ENCODE results near the gene PTK6.
"Not testable (repeated sequence)": the region's sequence is repeated elsewhere in the genome, so short reads cannot be mapped to it uniquely, and the experiment has no call there.

Gene PTK6

DNA sequence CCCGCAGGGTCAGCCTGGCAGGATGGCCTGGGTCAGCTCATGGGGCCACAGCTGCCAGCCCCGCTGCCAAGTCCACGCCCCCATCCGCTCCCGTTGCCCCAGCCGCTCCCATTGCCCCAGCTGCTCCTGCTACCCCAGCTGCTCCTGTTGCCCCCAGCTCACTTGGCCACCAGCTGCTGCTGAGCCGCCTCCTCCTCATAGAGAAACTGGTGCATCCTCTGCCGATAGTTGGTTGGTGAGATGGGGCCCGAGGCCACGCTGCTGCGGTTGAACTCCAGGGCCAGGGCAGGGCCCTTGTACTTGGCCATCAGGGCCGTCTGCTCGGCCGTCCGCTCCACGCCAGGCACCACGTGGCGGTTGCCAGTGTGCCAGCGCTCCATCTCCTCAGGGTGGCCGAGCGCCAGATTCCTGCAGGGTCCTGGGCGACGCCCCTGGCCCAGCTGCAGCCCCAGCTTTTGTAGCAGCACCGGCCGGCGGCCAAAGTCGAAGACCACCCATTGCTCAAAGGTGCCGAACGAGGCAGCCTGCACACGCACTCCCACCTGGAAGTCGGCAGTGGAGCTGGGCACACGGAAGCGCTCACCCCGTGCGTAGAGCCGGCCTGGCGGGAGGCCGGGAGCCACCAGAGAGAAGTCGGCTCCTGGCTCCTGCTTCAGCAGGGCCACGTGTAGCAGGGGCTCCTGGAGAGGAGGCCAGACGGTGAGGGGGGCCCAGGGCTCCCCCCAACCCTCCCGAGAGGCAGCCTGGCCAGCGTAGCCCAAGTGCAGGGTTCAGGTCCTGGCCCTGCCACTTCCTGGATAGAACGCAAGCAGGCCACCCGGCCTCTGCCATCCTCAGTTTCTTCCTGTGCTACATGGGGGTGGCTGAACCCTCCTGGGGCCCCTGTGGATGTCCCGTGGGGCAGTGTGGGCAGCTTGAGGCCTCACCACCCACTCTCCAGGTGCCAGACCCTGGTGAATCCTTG lies 32.1 kb upstream of the PTK6 start:
- no peak for DNase-seq (ENCODE audit: low read depth, low spot score)

DNA sequence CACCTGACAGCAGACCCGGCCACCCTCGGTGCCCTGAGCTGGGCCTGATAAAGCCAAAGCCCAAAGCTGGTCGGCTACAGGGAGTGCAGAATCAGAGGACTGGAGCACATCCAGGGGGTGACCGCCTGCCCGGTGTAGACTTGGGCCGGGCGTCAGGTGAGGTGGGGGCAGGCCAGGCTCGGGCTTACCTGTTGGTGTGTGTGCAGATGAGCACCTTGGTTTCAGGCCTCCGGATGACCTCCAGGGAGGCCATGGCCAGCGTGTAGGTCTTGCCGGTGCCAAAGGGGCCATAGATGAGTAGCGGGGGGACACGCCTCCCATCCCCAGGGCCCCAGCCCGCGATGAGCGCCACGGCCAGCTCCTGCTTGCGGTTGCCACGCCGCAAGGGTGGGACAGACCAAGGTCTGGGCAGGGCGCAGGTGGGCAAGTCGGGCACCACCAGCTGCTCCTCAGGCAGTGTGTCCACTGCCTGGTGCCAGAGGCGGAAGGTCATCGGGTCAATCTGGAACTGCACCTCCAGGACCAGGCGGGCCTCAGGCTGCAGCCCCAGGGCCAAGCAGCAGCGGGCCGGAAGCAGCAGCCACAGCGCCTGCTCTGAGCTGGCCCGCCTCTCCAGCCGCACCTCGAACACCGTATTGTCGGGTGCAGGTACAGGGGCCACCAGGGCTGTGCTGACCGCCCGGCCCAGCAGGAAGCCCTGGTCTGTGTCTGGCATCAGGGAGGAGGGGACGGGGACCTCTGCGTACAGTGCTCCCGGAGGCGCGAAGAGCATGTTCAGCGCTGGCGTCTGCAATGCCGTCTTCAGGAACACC lies 31.2 kb upstream of the PTK6 start:
- DNase-seq (ENCODE audit: low read depth, low spot score): no peak

- DNase-seq (ENCODE audit: low read depth, low spot score): no peak
Measured at GRCh38 chr20:63567386-63568169, 30.4 kb upstream of the PTK6 start.

DNA sequence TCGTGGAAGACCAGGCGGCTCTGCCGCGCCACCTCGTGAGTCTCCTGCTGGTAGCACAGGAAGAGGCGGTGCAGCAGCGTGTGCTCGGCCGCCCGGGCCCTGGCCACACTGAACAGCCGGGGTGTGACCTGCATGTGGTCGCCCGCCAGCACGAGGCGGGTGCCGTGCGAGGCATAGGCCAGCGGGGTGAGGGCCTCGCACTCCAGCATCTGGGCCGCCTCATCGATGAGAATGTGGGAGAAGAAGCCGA lies 29.9 kb upstream of the PTK6 start:
- no peak for DNase-seq (ENCODE audit: low read depth, low spot score)

DNA sequence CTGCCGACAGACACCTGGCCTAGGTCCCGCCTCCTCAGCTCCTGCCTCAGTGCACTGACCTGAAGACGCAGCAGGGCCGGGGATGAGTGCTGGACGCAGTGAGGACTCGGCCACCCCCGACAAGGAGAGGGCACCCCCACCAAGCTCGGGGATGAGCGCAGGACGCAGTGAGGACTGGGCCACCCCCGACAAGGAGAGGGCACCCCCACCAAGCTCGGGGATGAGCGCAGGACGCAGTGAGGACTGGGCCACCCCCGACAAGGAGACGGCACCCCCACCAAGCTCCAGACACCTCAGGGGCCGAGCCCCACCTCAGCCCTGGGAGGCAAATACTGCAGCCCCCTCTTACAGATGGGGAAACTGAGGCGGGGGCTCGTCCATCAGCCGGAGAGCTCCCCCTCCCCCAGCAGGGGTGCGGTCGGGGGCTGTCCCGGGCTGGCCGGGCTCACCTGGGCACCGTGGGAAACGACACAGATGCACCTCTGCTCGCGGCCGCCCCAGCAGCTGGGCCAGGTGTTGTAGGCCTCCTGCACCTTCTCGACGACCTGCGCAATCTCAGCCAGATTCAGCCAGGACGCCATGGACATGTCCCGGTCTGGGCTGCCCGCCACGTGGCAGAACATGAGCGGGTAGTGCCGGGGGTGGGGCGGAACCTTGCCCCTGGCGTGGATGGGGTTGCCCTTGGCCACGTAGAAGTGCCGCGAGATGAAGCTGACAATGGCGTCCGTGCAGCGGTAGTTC lies 29.4 kb upstream of the PTK6 start:
- DNase-seq (ENCODE audit: low read depth, low spot score): no peak

DNA sequence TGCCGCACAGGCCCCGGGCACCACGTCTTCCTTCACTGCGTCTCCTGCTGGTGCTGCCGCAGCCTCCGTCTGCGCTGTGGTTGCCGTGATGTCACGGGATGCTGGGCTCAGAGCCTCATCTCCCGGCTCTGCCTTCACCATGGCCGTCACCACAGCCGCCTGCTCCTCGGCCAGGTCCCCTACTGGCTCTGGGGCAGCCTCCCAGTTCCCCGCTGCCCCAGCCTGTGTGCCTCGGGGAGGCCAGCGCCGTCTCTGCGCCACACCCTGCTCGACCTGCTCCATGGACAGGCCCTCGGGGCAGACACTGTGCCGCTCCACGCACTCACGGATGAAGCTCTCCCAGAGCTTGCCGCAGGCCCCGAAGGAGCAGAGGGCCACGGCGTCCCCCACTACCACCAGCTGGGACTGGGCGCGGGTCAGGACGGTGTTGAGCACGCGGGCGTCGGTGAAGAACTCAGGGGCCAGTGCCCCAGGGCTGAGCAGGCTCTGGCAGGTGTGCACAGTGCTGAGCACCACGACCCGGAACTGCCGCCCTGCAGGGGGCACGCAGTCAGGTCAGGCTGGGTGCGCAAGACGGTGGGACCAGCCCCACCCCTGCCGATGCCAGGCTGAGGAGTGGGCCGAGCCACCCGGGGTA lies 28.6 kb upstream of the PTK6 start:
- DNase-seq (ENCODE audit: low read depth, low spot score): no peak

DNA sequence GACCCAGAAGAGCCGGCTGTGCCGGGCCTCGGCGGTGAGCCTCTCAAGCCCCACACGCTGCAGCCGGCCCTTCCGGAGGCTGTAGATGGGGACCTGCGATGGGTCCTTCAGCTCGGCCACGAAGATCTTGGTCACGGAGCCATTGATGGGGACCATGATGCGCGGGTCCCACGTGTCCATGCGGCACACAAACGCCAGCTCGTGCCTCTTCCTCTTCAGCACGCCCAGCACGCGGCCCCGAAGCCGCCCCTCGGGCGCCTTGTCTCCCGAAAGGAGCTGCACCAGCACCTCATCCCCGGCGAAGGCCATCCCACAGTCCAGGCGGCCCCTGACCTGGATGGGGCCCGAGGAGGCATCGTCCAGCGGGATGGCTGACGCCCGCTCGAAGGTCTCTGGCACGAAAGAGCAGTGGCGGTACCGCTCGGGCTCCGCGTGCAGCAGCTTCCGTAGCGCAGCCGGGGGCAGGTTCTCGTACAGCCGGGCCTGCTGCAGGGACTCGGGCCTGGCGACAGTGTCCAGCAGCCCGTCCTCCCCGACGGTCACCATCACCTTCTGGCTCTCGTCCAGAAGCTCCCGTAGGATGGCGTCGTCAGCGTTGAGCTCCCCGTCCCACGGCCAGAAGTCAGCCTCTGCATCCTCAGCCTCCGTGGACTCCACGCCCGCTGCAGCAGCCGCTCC lies 28.0 kb upstream of the PTK6 start:
- no peak for DNase-seq (ENCODE audit: low read depth, low spot score)

- no peak for DNase-seq (ENCODE audit: low read depth, low spot score)
Measured at GRCh38 chr20:63564036-63564810, 27.0 kb upstream of the PTK6 start.

GRCh38 chr20:63563225-63563935 lies 26.2 kb upstream of the PTK6 start:
- DNase-seq (ENCODE audit: low read depth, low spot score): no peak

DNA sequence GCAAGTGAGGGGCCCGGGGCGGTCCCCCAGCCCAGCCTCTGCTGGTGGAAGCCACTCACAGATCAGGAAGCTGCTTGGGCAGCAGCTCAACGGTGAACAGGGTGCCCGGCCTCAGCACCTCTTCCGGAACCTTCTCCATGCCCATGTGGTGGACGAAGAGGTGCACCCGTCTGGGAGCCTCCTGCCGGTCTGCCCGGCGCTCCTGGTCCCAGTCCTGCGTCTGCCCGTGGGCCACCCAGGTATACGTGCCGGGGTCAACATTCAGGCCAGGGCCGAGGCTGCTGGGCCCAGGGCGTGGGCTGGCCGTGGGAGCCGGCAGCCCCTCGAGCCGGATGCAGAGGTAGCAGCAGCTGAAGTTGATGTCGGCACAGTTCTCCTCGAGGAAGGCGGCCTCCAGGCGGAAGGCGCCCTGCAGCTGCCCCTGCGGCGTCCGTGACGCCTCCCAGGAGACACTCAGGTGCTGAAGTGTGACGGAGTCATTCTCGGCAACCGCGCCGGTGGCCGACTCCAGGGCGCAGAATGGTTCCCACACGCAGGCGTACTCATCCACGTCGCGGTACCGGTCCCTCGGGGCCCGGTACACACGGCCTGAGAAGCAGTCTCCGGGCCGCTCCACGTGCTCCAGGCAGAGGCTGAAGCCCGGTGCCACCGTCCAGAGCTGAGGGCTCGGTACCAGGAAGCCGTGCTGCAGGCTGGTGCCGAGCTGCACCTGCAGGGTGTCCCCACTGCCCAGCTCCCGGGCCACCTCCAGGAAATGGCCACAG lies 25.5 kb upstream of the PTK6 start:
- no peak for DNase-seq (ENCODE audit: low read depth, low spot score)

- no peak for DNase-seq (ENCODE audit: low read depth, low spot score)
Measured at GRCh38 chr20:63561624-63562396, 24.6 kb upstream of the PTK6 start.

GRCh38 chr20:63560856-63561609 lies 23.9 kb upstream of the PTK6 start:
- DNase-seq (ENCODE audit: low read depth, low spot score): no peak

DNA sequence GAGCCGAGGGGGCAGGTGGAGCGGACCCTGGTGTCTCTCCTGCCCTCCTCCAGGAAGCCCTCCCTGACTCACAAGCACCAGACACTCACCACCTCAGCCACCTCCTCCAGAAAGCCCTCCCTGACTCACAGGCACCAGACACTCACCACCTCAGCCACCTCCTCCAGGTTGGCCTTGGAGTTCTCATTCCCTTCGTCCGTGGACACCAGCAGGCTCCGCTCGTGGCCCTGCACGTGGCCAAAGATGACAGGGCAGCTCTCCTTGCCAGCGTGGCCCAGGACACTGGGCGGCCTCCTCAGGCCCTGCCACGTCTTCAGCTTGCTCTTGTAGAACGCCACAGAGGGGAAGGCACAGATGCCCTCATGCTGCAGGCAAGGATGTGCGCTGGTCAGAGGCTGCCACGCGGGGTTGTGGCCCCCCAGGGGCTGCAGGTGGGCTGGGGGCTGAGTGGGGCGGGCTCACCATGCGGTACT lies 23.2 kb upstream of the PTK6 start:
- DNase-seq (ENCODE audit: low read depth, low spot score): no peak

- DNase-seq (ENCODE audit: low read depth, low spot score): not testable (repeated sequence)
Measured at GRCh38 chr20:63559485-63560332, 22.5 kb upstream of the PTK6 start.

DNA sequence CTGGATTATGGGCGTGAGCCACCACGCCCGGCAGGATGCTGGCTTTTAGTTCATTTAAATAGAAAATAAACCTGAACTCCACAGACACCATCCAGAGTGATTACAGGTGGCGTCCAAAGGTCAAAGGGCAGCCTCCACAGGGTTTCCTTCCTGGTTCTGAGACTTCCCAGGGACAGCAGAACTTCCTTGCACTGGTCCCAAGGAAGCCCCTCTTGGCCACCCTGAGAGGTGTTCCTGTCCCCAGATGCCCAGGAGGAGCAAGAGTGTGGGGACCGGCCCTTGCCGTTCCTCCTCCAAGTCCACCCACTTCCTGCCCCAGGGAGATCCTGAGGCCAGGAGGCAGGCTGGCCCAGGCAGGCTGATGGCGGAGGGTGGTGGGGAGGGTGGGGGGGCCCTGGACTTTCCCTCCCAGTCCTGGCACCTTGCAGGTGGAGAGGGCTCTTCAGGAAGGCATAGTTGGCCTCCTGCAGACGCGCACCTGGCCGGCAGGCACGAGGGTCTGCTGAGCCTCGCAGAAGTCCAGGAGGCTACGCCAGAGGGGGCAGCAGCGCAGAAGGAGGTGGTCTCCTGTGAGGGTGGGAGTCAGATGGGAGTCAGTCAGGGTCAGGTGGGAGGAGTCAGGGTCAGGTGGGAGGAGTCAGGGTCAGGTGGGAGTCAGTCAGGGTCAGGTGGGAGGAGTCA lies 21.8 kb upstream of the PTK6 start:
- DNase-seq (ENCODE audit: low read depth, low spot score): no peak
